NCI-H774 (cell line): ENCODE results near the gene CPE.
"Not testable (repeated sequence)": the region's sequence is repeated elsewhere in the genome, so short reads cannot be mapped to it uniquely, and the experiment has no call there.

Experiments used
- DNase-seq: peaks from one replicate; lab custom pipeline; 2025; lab: John Stamatoyannopoulos, UW

CPE gene

GRCh38 chr4:165404696-165405095, 25.9 kb downstream of the CPE start:
- DNase-seq = no peak

- DNase-seq = no peak
Measured at GRCh38 chr4:165410214-165410613, 31.4 kb downstream of the CPE start.

GRCh38 chr4:165415910-165416309, 37.1 kb downstream of the CPE start:
- no peak for DNase-seq

- DNase-seq = no peak
Measured at GRCh38 chr4:165418073-165418472, 39.3 kb downstream of the CPE start.

GRCh38 chr4:165425629-165426028, 46.8 kb downstream of the CPE start:
- DNase-seq = no peak

GRCh38 chr4:165426331-165426730, 47.5 kb downstream of the CPE start:
- DNase-seq = no peak

GRCh38 chr4:165426823-165427222, 48.0 kb downstream of the CPE start:
- DNase-seq = no peak

- no peak for DNase-seq
Measured at GRCh38 chr4:165428957-165429356, 50.1 kb downstream of the CPE start.

- no peak for DNase-seq
Measured at GRCh38 chr4:165433529-165433928, 54.7 kb downstream of the CPE start.

GRCh38 chr4:165437691-165438090, 58.9 kb downstream of the CPE start:
- DNase-seq = no peak

GRCh38 chr4:165439344-165439743, 60.5 kb downstream of the CPE start:
- no peak for DNase-seq

GRCh38 chr4:165439981-165440380, 61.2 kb downstream of the CPE start:
- no peak for DNase-seq

GRCh38 chr4:165440415-165441158, 61.8 kb downstream of the CPE start:
- no peak for DNase-seq

GRCh38 chr4:165443276-165443675, 64.5 kb downstream of the CPE start:
- DNase-seq = no peak

GRCh38 chr4:165448700-165449099, 69.9 kb downstream of the CPE start:
- DNase-seq = no peak

- no peak for DNase-seq
Measured at GRCh38 chr4:165449333-165449732, 70.5 kb downstream of the CPE start.

GRCh38 chr4:165450871-165451270, 72.1 kb downstream of the CPE start:
- no peak for DNase-seq

GRCh38 chr4:165453140-165453539, 74.3 kb downstream of the CPE start:
- not testable (repeated sequence) for DNase-seq

GRCh38 chr4:165454426-165454825, 75.6 kb downstream of the CPE start:
- DNase-seq = no peak

- no peak for DNase-seq
Measured at GRCh38 chr4:165457793-165458192, 79.0 kb downstream of the CPE start.

- DNase-seq = no peak
Measured at GRCh38 chr4:165458471-165458870, 79.7 kb downstream of the CPE start.

- DNase-seq = no peak
Measured at GRCh38 chr4:165461159-165461821, 82.5 kb downstream of the CPE start.

- DNase-seq = no peak
Measured at GRCh38 chr4:165462009-165462408, 83.2 kb downstream of the CPE start.

GRCh38 chr4:165464376-165464775, 85.6 kb downstream of the CPE start:
- no peak for DNase-seq
